HEK293 (cell line): ENCODE results near the gene BCORL1.

Source experiments
- CTCF ChIA-PET: fragments of 350-600 bp; formaldehyde crosslinking; extraction: SDS; loops from one replicate; lab custom pipeline; 2021; ENCODE audit warnings: antibody characterized with exemption; lab: Yijun Ruan, JAX
- POLR2A ChIA-PET: fragments of 300-600 bp; formaldehyde crosslinking; extraction: SDS; loops from one replicate; lab custom pipeline; 2020; ENCODE audit warnings: antibody characterized with exemption, inconsistent platforms; lab: Yijun Ruan, JAX
- H3K27ac ChIP-seq: fragments of 200-500 bp; sonication (Bioruptor generic); 2 replicates; pipeline ENCODE4 v1.5.1; 2014; ENCODE audit warnings: low read depth, low read length, control low read depth, inconsistent platforms; ENCODE audit errors: extremely low read depth
- H3K36me3 ChIP-seq, 2 experiments: fragments of 200-500 bp in 1 of 2; sonication (Bioruptor generic) in 1 of 2; 1 replicate in 1 of 2; 2 replicates in 1 of 2; pipeline ENCODE4 v1.5.1; 2014 to 2017; ENCODE audit warnings: inconsistent platforms in 2 of 2, low read length in 2 of 2; ENCODE audit not compliant: control insufficient read depth in 2 of 2, insufficient read depth in 1 of 2
- H3K4me1 ChIP-seq: fragments of 200-500 bp; sonication (Bioruptor generic); 2 replicates; pipeline ENCODE4 v1.5.1; 2014; ENCODE audit warnings: mild to moderate bottlenecking, low read length, inconsistent platforms; ENCODE audit not compliant: control insufficient read depth, insufficient read depth
- H3K4me3 ChIP-seq: 2 replicates; pipeline ENCODE4 v1.5.1; 2011; ENCODE audit warnings: low read depth, mild to moderate bottlenecking, control low read depth, low read length, moderate library complexity
- H3K9me3 ChIP-seq: fragments of 200-500 bp; sonication (Bioruptor generic); 2 replicates; pipeline ENCODE4 v1.5.1; 2014; ENCODE audit warnings: low read depth, low read length, inconsistent platforms; ENCODE audit not compliant: control insufficient read depth, insufficient read depth
- HOXD13 ChIP-seq: sonication (generic); formaldehyde crosslinking; IDR thresholded peaks from 2 replicates; pipeline ENCODE4 v1.8.0; 2022; ENCODE audit warnings: missing genetic modification reagents, borderline replicate concordance
- MEIS1 ChIP-seq: sonication (generic); formaldehyde crosslinking; IDR thresholded peaks from 2 replicates; pipeline ENCODE4 v1.8.1; 2022; ENCODE audit warnings: missing genetic modification reagents, mild to moderate bottlenecking, borderline replicate concordance
- RBAK ChIP-seq: fragments of 450-650 bp; formaldehyde crosslinking; IDR thresholded peaks from 2 replicates; pipeline ENCODE4 v1.5.1; 2016; ENCODE audit warnings: missing biosample characterization, missing genetic modification characterization
- WT1 ChIP-seq: fragments of 450-650 bp; formaldehyde crosslinking; IDR thresholded peaks from 2 replicates; pipeline ENCODE4 v1.5.1; 2016; ENCODE audit warnings: missing biosample characterization, missing genetic modification characterization
- ZBTB17 ChIP-seq: fragments of 450-650 bp; formaldehyde crosslinking; IDR thresholded peaks from 2 replicates; pipeline ENCODE4 v1.5.1; 2016; ENCODE audit warnings: missing biosample characterization, missing genetic modification characterization
- ZBTB21 ChIP-seq: fragments of 450-650 bp; formaldehyde crosslinking; IDR thresholded peaks from 2 replicates; pipeline ENCODE4 v1.5.1; 2017; ENCODE audit warnings: missing biosample characterization, missing genetic modification characterization
- ZEB2 ChIP-seq: fragments of 450-650 bp; formaldehyde crosslinking; IDR thresholded peaks from 2 replicates; pipeline ENCODE4 v1.5.1; 2016; ENCODE audit warnings: missing biosample characterization, missing genetic modification characterization
- ZNF121 ChIP-seq: fragments of 450-650 bp; formaldehyde crosslinking; IDR thresholded peaks from 2 replicates; pipeline ENCODE4 v1.5.1; 2016; ENCODE audit warnings: missing biosample characterization, missing genetic modification characterization
- ZNF175 ChIP-seq: fragments of 450-650 bp; formaldehyde crosslinking; IDR thresholded peaks from 2 replicates; pipeline ENCODE4 v1.5.1; 2016; ENCODE audit warnings: missing biosample characterization, missing genetic modification characterization
- ZNF266 ChIP-seq: fragments of 450-650 bp; formaldehyde crosslinking; IDR thresholded peaks from 2 replicates; pipeline ENCODE4 v1.5.1; 2016; ENCODE audit warnings: missing biosample characterization, missing genetic modification characterization, low read depth
- ZNF324 ChIP-seq: fragments of 450-650 bp; formaldehyde crosslinking; IDR thresholded peaks from 2 replicates; pipeline ENCODE4 v1.5.1; 2016; ENCODE audit warnings: missing biosample characterization, missing genetic modification characterization
- ZNF354C ChIP-seq: fragments of 450-650 bp; formaldehyde crosslinking; IDR thresholded peaks from 2 replicates; pipeline ENCODE4 v1.5.1; 2016; ENCODE audit warnings: missing biosample characterization, missing genetic modification characterization, low read depth, borderline replicate concordance
- ZNF366 ChIP-seq: fragments of 450-650 bp; formaldehyde crosslinking; conservative IDR thresholded peaks from 2 replicates; pipeline ENCODE4 v1.5.1; 2016; ENCODE audit warnings: missing biosample characterization, missing genetic modification characterization
- ZNF48 ChIP-seq: fragments of 450-650 bp; formaldehyde crosslinking; IDR thresholded peaks from 2 replicates; pipeline ENCODE4 v1.5.1; 2016; ENCODE audit warnings: missing biosample characterization, missing genetic modification characterization
- ZNF571 ChIP-seq: fragments of 450-650 bp; formaldehyde crosslinking; IDR thresholded peaks from 2 replicates; pipeline ENCODE4 v1.5.0; 2017; ENCODE audit warnings: missing biosample characterization, missing genetic modification characterization
- ZNF623 ChIP-seq: fragments of 450-650 bp; formaldehyde crosslinking; IDR thresholded peaks from 2 replicates; pipeline ENCODE4 v1.5.1; 2016; ENCODE audit warnings: missing biosample characterization, missing genetic modification characterization
- ZNF670 ChIP-seq: fragments of 450-650 bp; formaldehyde crosslinking; IDR thresholded peaks from 2 replicates; pipeline ENCODE4 v1.5.1; 2016; ENCODE audit warnings: missing biosample characterization, missing genetic modification characterization, low read depth
- ZNF768 ChIP-seq: fragments of 450-650 bp; formaldehyde crosslinking; IDR thresholded peaks from 2 replicates; pipeline ENCODE4 v1.5.1; 2018; ENCODE audit warnings: missing biosample characterization, mild to moderate bottlenecking, missing genetic modification characterization
- ZNF785 ChIP-seq: fragments of 450-650 bp; formaldehyde crosslinking; IDR thresholded peaks from 2 replicates; pipeline ENCODE4 v1.5.1; 2016; ENCODE audit warnings: missing biosample characterization, missing genetic modification characterization
- TF ChIP-seq, protein P1 (sequence below): fragments of 450-650 bp; formaldehyde crosslinking; IDR thresholded peaks from 2 replicates; pipeline ENCODE4 v1.5.1; 2016; ENCODE audit warnings: missing biosample characterization, missing genetic modification characterization
- TF ChIP-seq, protein P2 (sequence below): IDR thresholded peaks from 2 replicates; pipeline ENCODE4 v1.6.1; 2011; ENCODE audit warnings: mild to moderate bottlenecking, low read depth, low read length, borderline replicate concordance
- TF ChIP-seq, protein P3 (sequence below): fragments of 450-650 bp; formaldehyde crosslinking; IDR thresholded peaks from 2 replicates; pipeline ENCODE4 v1.5.1; 2016; ENCODE audit warnings: missing biosample characterization, missing genetic modification characterization
- TF ChIP-seq, protein P4 (sequence below): fragments of 450-650 bp; formaldehyde crosslinking; IDR thresholded peaks from 2 replicates; pipeline ENCODE4 v1.5.1; 2016; ENCODE audit warnings: missing biosample characterization, missing genetic modification characterization, low read depth

Gene BCORL1

DNA sequence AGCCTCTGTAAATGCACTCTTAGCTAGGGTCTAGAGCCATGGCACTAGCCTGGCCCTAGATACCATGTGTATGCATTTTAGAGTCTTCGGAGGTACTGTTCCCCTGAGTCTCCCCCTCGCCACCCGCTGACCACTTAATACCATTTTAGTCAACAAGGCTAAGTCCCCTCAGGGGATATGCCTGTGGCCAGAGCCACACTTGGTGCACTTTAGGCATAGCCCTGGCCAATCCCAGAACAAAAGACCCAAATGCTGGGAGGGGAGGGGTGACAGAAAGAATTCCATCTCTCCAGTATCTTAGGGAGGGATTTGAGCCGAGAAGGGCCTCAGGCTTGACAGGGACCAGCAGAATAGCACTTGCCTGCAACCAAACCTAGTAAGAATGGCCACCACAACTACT, 28.6 kb upstream of the BCORL1 start (continued):
- TF ChIP-seq, protein P1, sequence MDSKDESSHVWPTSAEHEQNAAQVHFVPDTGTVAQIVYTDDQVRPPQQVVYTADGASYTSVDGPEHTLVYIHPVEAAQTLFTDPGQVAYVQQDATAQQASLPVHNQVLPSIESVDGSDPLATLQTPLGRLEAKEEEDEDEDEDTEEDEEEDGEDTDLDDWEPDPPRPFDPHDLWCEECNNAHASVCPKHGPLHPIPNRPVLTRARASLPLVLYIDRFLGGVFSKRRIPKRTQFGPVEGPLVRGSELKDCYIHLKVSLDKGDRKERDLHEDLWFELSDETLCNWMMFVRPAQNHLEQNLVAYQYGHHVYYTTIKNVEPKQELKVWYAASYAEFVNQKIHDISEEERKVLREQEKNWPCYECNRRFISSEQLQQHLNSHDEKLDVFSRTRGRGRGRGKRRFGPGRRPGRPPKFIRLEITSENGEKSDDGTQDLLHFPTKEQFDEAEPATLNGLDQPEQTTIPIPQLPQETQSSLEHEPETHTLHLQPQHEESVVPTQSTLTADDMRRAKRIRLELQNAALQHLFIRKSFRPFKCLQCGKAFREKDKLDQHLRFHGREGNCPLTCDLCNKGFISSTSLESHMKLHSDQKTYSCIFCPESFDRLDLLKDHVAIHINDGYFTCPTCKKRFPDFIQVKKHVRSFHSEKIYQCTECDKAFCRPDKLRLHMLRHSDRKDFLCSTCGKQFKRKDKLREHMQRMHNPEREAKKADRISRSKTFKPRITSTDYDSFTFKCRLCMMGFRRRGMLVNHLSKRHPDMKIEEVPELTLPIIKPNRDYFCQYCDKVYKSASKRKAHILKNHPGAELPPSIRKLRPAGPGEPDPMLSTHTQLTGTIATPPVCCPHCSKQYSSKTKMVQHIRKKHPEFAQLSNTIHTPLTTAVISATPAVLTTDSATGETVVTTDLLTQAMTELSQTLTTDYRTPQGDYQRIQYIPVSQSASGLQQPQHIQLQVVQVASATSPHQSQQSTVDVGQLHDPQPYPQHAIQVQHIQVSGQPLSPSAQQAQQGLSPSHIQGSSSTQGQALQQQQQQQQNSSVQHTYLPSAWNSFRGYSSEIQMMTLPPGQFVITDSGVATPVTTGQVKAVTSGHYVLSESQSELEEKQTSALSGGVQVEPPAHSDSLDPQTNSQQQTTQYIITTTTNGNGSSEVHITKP, result no peak

DNA sequence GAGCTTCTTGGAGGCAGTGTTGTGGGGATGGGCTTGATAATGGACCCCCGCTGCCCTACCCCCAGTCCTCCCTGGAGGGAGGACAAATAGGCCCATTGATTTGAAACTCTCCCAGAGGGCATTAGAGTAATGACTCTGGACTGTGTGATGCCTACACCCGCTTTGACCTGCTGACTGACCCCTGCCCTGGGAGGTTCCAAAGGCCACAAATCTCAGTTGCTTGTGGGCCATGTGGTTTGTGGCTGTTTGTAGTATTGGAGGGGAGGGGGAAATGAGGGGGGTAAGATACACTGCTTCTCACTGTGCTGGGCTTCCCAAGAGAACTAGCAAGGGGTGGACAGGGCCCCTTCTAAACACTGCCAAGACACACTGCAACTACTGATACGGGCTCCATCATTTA, 27.6 kb upstream of the BCORL1 start:
- POLR2A ChIA-PET, result no interaction called here
- Histone ChIP-seq H3K36me3 (no peaks in the 10 kb centered on the region), H3K4me1 (no peaks in the 10 kb centered on the region), H3K4me3 (no peak overlapping the region), H3K9me3 (no peaks in the 10 kb centered on the region), H3K27ac (no peak overlapping the region)
- CTCF ChIA-PET, result interaction anchor here (0.7 to 1.5 kb wide), 2 partner anchors 29 to 459 kb away, joined by 3 read pairs; no protein-coding TSS in a partner anchor
- TF ChIP-seq ZNF175 (tag by site-specific recombination) (no peak), MEIS1 (no peak), ZEB2 (tag by site-specific recombination) (no peak), ZNF354C (no peak), ZNF324 (tag by site-specific recombination) (no peak), HOXD13 (no peak), ZNF785 (tag by site-specific recombination) (no peak), ZNF623 (tag by site-specific recombination) (no peak), ZNF121 (no peak), ZNF670 (tag by site-specific recombination) (no peak), ZNF266 (tag by site-specific recombination) (no peak), ZNF571 (tag by site-specific recombination) (no peak), ZNF366 (no peak), ZBTB17 (no peak), ZNF48 (tag by site-specific recombination) (no peak), WT1 (no peak), ZBTB21 (tag by site-specific recombination) (no peak)
- TF ChIP-seq, protein P2, sequence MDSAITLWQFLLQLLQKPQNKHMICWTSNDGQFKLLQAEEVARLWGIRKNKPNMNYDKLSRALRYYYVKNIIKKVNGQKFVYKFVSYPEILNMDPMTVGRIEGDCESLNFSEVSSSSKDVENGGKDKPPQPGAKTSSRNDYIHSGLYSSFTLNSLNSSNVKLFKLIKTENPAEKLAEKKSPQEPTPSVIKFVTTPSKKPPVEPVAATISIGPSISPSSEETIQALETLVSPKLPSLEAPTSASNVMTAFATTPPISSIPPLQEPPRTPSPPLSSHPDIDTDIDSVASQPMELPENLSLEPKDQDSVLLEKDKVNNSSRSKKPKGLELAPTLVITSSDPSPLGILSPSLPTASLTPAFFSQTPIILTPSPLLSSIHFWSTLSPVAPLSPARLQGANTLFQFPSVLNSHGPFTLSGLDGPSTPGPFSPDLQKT, result no peak
- TF ChIP-seq, protein P3, sequence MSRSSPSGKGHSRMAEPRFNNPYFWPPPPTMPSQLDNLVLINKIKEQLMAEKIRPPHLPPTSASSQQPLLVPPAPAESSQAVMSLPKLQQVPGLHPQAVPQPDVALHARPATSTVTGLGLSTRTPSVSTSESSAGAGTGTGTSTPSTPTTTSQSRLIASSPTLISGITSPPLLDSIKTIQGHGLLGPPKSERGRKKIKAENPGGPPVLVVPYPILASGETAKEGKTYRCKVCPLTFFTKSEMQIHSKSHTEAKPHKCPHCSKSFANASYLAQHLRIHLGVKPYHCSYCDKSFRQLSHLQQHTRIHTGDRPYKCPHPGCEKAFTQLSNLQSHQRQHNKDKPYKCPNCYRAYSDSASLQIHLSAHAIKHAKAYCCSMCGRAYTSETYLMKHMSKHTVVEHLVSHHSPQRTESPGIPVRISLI (tag by site-specific recombination), result no peak

DNA sequence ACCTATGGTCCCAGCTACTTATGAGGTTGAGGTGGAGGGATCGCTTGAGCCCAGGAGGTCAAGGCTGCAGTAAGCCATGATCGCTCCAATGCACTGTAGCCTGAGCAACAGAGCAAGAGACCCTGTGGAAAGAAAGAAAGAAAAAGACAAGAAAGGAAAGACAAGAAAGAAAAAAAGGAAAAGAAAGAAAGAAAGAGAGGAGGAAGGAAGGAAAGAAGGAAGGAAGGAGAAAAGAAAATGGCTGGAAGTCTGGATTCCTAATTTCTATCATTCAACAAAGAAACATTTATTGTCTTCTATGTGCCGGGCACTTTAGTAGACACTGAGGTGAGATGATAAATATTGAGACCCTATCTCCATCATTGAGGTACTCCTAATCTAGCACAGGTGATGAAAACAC, 26.8 kb upstream of the BCORL1 start:
- CTCF ChIA-PET, result interaction anchor here (1.5 kb wide), 1 partner anchor 30 kb away, joined by 3 read pairs; no protein-coding TSS in a partner anchor
- Histone ChIP-seq H3K9me3 (no peaks in the 10 kb centered on the region), H3K4me3 (no peak overlapping the region), H3K36me3 (no peaks in the 10 kb centered on the region), H3K27ac (no peak overlapping the region), H3K4me1 (no peaks in the 10 kb centered on the region)
- no peak for TF ChIP-seq ZNF768 (tag by site-specific recombination)
- TF ChIP-seq, protein P4, sequence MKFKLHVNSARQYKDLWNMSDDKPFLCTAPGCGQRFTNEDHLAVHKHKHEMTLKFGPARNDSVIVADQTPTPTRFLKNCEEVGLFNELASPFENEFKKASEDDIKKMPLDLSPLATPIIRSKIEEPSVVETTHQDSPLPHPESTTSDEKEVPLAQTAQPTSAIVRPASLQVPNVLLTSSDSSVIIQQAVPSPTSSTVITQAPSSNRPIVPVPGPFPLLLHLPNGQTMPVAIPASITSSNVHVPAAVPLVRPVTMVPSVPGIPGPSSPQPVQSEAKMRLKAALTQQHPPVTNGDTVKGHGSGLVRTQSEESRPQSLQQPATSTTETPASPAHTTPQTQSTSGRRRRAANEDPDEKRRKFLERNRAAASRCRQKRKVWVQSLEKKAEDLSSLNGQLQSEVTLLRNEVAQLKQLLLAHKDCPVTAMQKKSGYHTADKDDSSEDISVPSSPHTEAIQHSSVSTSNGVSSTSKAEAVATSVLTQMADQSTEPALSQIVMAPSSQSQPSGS (tag by site-specific recombination), result no peak
- TF ChIP-seq ZNF366, result peak; percentile 84
- TF ChIP-seq RBAK (tag by site-specific recombination), result no peak
- POLR2A ChIA-PET, result interaction anchor here (2.0 kb wide), 1 partner anchor 22 kb away, joined by 12 read pairs; no protein-coding TSS in a partner anchor
